ENCODE measurements around the gene DLGAP1. TPM values are rescaled to one million over a fixed set of nuclear protein-coding genes. Genes with fewer than 3 reads are reported as not detected.

The DLGAP1 gene
- polyA plus RNA-seq, 4 donors: 0.22 to 0.47 TPM; not detected in 2

GRCh38 chr18:4211111-4211837 lies 243.8 kb downstream of the DLGAP1 start:
- Histone ChIP-seq H3K27me3 (ENCODE audit: control insufficient read depth in 3 of 3, insufficient read depth in 3 of 3, low read length in 3 of 3) (no peaks in the 10 kb centered on the region), H3K36me3 (ENCODE audit: control insufficient read depth in 3 of 3, insufficient read depth in 2 of 3, low read depth in 1 of 3, low read length in 3 of 3) (no peaks in the 10 kb centered on the region), H3K9me3 (ENCODE audit: control insufficient read depth in 2 of 2, insufficient read depth in 1 of 2, low read depth in 1 of 2, low read length in 1 of 2) (no peaks in the 10 kb centered on the region), H3K4me3 (ENCODE audit: low read depth in 1 of 3, low read length in 3 of 3) (no peak overlapping the region), H3K27ac (ENCODE audit: low read depth in 1 of 3, low read length in 2 of 3) (no peak overlapping the region), H3K4me1 (ENCODE audit: control insufficient read depth in 3 of 3, insufficient read depth in 2 of 3, low read depth in 1 of 3, low read length in 2 of 3) (no peaks in the 10 kb centered on the region)
- DNase-seq: no peak
- no peak for FAIRE-seq
- WGBS, 3 donors: 73 to 74% (median 74%) methylated on average over 5 of the region's 5 CpGs

- 91 to 98% (median 95%) methylated on average over 1 of the region's 1 CpG for WGBS, 3 donors
- H3K27me3 ChIP-seq (ENCODE audit: control insufficient read depth in 3 of 3, insufficient read depth in 3 of 3, low read length in 3 of 3): no peaks in the 10 kb centered on the region
- H3K36me3 ChIP-seq (ENCODE audit: control insufficient read depth in 3 of 3, insufficient read depth in 2 of 3, low read depth in 1 of 3, low read length in 3 of 3): no peaks in the 10 kb centered on the region
- H3K4me1 ChIP-seq (ENCODE audit: control insufficient read depth in 3 of 3, insufficient read depth in 2 of 3, low read depth in 1 of 3, low read length in 2 of 3): no peaks in the 10 kb centered on the region
- no peak overlapping the region for H3K27ac ChIP-seq (ENCODE audit: low read depth in 1 of 3, low read length in 2 of 3)
- no peak overlapping the region for H3K4me3 ChIP-seq (ENCODE audit: low read depth in 1 of 3, low read length in 3 of 3)
- no peaks in the 10 kb centered on the region for H3K9me3 ChIP-seq (ENCODE audit: control insufficient read depth in 2 of 2, insufficient read depth in 1 of 2, low read depth in 1 of 2, low read length in 1 of 2)
- DNase-seq (no peak), FAIRE-seq (no peak)
These were observed 246.7 kb downstream of the DLGAP1 start for GRCh38 chr18:4208366-4208765.

- no peaks in the 10 kb centered on the region for H3K36me3 ChIP-seq (ENCODE audit: control insufficient read depth in 3 of 3, insufficient read depth in 2 of 3, low read depth in 1 of 3, low read length in 3 of 3)
- H3K27me3 ChIP-seq (ENCODE audit: control insufficient read depth in 3 of 3, insufficient read depth in 3 of 3, low read length in 3 of 3): no peaks in the 10 kb centered on the region
- WGBS, 3 donors: 85 to 87% (median 85%) methylated on average over 7 of the region's 7 CpGs
- no peak overlapping the region for H3K27ac ChIP-seq (ENCODE audit: low read depth in 1 of 3, low read length in 2 of 3)
- DNase-seq (no peak), FAIRE-seq (no peak)
- H3K4me3 ChIP-seq (ENCODE audit: low read depth in 1 of 3, low read length in 3 of 3): no peak overlapping the region
- no peaks in the 10 kb centered on the region for H3K9me3 ChIP-seq (ENCODE audit: control insufficient read depth in 2 of 2, insufficient read depth in 1 of 2, low read depth in 1 of 2, low read length in 1 of 2)
- no peaks in the 10 kb centered on the region for H3K4me1 ChIP-seq (ENCODE audit: control insufficient read depth in 3 of 3, insufficient read depth in 2 of 3, low read depth in 1 of 3, low read length in 2 of 3)
These were observed 247.6 kb downstream of the DLGAP1 start for GRCh38 chr18:4207383-4207985.

- no peak for DNase-seq
These were observed 250.7 kb downstream of the DLGAP1 start for GRCh38 chr18:4204438-4204720.

GRCh38 chr18:4203568-4204437 lies 251.3 kb downstream of the DLGAP1 start:
- no peak overlapping the region for H3K27ac ChIP-seq (ENCODE audit: low read depth in 1 of 3, low read length in 2 of 3)
- H3K9me3 ChIP-seq (ENCODE audit: control insufficient read depth in 2 of 2, insufficient read depth in 1 of 2, low read depth in 1 of 2, low read length in 1 of 2): no peaks in the 10 kb centered on the region
- WGBS, 3 donors: 72 to 78% (median 74%) methylated on average over 5 of the region's 5 CpGs
- H3K36me3 ChIP-seq (ENCODE audit: control insufficient read depth in 3 of 3, insufficient read depth in 2 of 3, low read depth in 1 of 3, low read length in 3 of 3): no peaks in the 10 kb centered on the region
- no peaks in the 10 kb centered on the region for H3K27me3 ChIP-seq (ENCODE audit: control insufficient read depth in 3 of 3, insufficient read depth in 3 of 3, low read length in 3 of 3)
- no peaks in the 10 kb centered on the region for H3K4me1 ChIP-seq (ENCODE audit: control insufficient read depth in 3 of 3, insufficient read depth in 2 of 3, low read depth in 1 of 3, low read length in 2 of 3)
- DNase-seq: no peak
- H3K4me3 ChIP-seq (ENCODE audit: low read depth in 1 of 3, low read length in 3 of 3): no peak overlapping the region
- FAIRE-seq: no peak

More at GRCh38 chr18:4204438-4204720, 250.7 kb downstream of the DLGAP1 start:
- Histone ChIP-seq H3K27me3 (ENCODE audit: control insufficient read depth in 3 of 3, insufficient read depth in 3 of 3, low read length in 3 of 3) (no peaks in the 10 kb centered on the region), H3K27ac (ENCODE audit: low read depth in 1 of 3, low read length in 2 of 3) (no peak overlapping the region), H3K4me1 (ENCODE audit: control insufficient read depth in 3 of 3, insufficient read depth in 2 of 3, low read depth in 1 of 3, low read length in 2 of 3) (no peaks in the 10 kb centered on the region), H3K36me3 (ENCODE audit: control insufficient read depth in 3 of 3, insufficient read depth in 2 of 3, low read depth in 1 of 3, low read length in 3 of 3) (no peaks in the 10 kb centered on the region), H3K9me3 (ENCODE audit: control insufficient read depth in 2 of 2, insufficient read depth in 1 of 2, low read depth in 1 of 2, low read length in 1 of 2) (no peaks in the 10 kb centered on the region), H3K4me3 (ENCODE audit: low read depth in 1 of 3, low read length in 3 of 3) (no peak overlapping the region)
- WGBS, 3 donors: 76 to 84% (median 80%) methylated on average over 1 of the region's 1 CpG
- no peak for FAIRE-seq

GRCh38 chr18:4200399-4200798 lies 254.7 kb downstream of the DLGAP1 start:
- H3K9me3 ChIP-seq (ENCODE audit: control insufficient read depth in 2 of 2, insufficient read depth in 1 of 2, low read depth in 1 of 2, low read length in 1 of 2): no peaks in the 10 kb centered on the region

GRCh38 chr18:4198956-4199355 lies 256.2 kb downstream of the DLGAP1 start:
- DNase-seq (no peak), FAIRE-seq (no peak)
- Histone ChIP-seq H3K9me3 (ENCODE audit: control insufficient read depth in 2 of 2, insufficient read depth in 1 of 2, low read depth in 1 of 2, low read length in 1 of 2) (no peaks in the 10 kb centered on the region), H3K27ac (ENCODE audit: low read depth in 1 of 3, low read length in 2 of 3) (no peak overlapping the region), H3K36me3 (ENCODE audit: control insufficient read depth in 3 of 3, insufficient read depth in 2 of 3, low read depth in 1 of 3, low read length in 3 of 3) (no peaks in the 10 kb centered on the region), H3K4me1 (ENCODE audit: control insufficient read depth in 3 of 3, insufficient read depth in 2 of 3, low read depth in 1 of 3, low read length in 2 of 3) (no peaks in the 10 kb centered on the region), H3K27me3 (ENCODE audit: control insufficient read depth in 3 of 3, insufficient read depth in 3 of 3, low read length in 3 of 3) (no peaks in the 10 kb centered on the region), H3K4me3 (ENCODE audit: low read depth in 1 of 3, low read length in 3 of 3) (no peak overlapping the region)
- WGBS, 3 donors: 72 to 88% (median 83%) methylated on average over 5 of the region's 5 CpGs

More at GRCh38 chr18:4200399-4200798, 254.7 kb downstream of the DLGAP1 start:
- no peaks in the 10 kb centered on the region for H3K4me1 ChIP-seq (ENCODE audit: control insufficient read depth in 3 of 3, insufficient read depth in 2 of 3, low read depth in 1 of 3, low read length in 2 of 3)
- H3K36me3 ChIP-seq (ENCODE audit: control insufficient read depth in 3 of 3, insufficient read depth in 2 of 3, low read depth in 1 of 3, low read length in 3 of 3): no peaks in the 10 kb centered on the region
- no peak overlapping the region for H3K27ac ChIP-seq (ENCODE audit: low read depth in 1 of 3, low read length in 2 of 3)
- peak; percentile 44 for FAIRE-seq
- H3K4me3 ChIP-seq (ENCODE audit: low read depth in 1 of 3, low read length in 3 of 3): no peak overlapping the region
- no peaks in the 10 kb centered on the region for H3K27me3 ChIP-seq (ENCODE audit: control insufficient read depth in 3 of 3, insufficient read depth in 3 of 3, low read length in 3 of 3)
- DNase-seq: no peak

- Histone ChIP-seq H3K9me3 (ENCODE audit: control insufficient read depth in 2 of 2, insufficient read depth in 1 of 2, low read depth in 1 of 2, low read length in 1 of 2) (no peaks in the 10 kb centered on the region), H3K36me3 (ENCODE audit: control insufficient read depth in 3 of 3, insufficient read depth in 2 of 3, low read depth in 1 of 3, low read length in 3 of 3) (no peaks in the 10 kb centered on the region), H3K4me1 (ENCODE audit: control insufficient read depth in 3 of 3, insufficient read depth in 2 of 3, low read depth in 1 of 3, low read length in 2 of 3) (no peaks in the 10 kb centered on the region), H3K27me3 (ENCODE audit: control insufficient read depth in 3 of 3, insufficient read depth in 3 of 3, low read length in 3 of 3) (no peaks in the 10 kb centered on the region), H3K27ac (ENCODE audit: low read depth in 1 of 3, low read length in 2 of 3) (no peak overlapping the region), H3K4me3 (ENCODE audit: low read depth in 1 of 3, low read length in 3 of 3) (no peak overlapping the region)
- DNase-seq: no peak
- 21 to 29% (median 28%) methylated on average over 4 of the region's 4 CpGs for WGBS, 3 donors
- FAIRE-seq: no peak
These were observed 258.8 kb downstream of the DLGAP1 start for GRCh38 chr18:4196351-4196750.
